HUES6 (cell line): Measurements from ENCODE around the gene BCAR3.

Experiments used
- H3K27ac ChIP-seq: 2 replicates; pipeline ENCODE4 v1.7.0; 2013; ENCODE audit warnings: low read depth, mild to moderate bottlenecking, low read length, inconsistent platforms
- H3K27me3 ChIP-seq: 2 replicates; pipeline ENCODE4 v1.6.1; 2013; ENCODE audit warnings: low read length; ENCODE audit not compliant: control insufficient read depth, insufficient read depth
- H3K36me3 ChIP-seq: 2 replicates; pipeline ENCODE4 v1.6.1; 2013; ENCODE audit warnings: low read length; ENCODE audit not compliant: control insufficient read depth, insufficient read depth
- H3K4me1 ChIP-seq: 2 replicates; pipeline ENCODE4 v1.6.1; 2013; ENCODE audit warnings: low read length; ENCODE audit not compliant: control insufficient read depth, insufficient read depth
- H3K4me3 ChIP-seq: 2 replicates; pipeline ENCODE4 v1.5.1; 2013; ENCODE audit warnings: low read depth, low read length
- H3K9ac ChIP-seq: one replicate; pipeline ENCODE4 v1.6.1; 2013; ENCODE audit warnings: mild to moderate bottlenecking, low read length
- H3K9me3 ChIP-seq: 2 replicates; pipeline ENCODE4 v1.6.1; 2013; ENCODE audit warnings: low read depth, low read length; ENCODE audit not compliant: control insufficient read depth, insufficient read depth

Gene BCAR3

GRCh38 chr1:93603106-93603505 lies 78.5 kb downstream of the BCAR3 start:
- no peak overlapping the region for H3K4me3 ChIP-seq
- peaks cover 22% of the 10 kb centered on the region for H3K4me1 ChIP-seq
- H3K27ac ChIP-seq: no peak overlapping the region
- H3K9me3 ChIP-seq: no peaks in the 10 kb centered on the region
- H3K9ac ChIP-seq: no peak overlapping the region
- no peaks in the 10 kb centered on the region for H3K36me3 ChIP-seq
- H3K27me3 ChIP-seq: no peaks in the 10 kb centered on the region

GRCh38 chr1:93602101-93602500 lies 79.5 kb downstream of the BCAR3 start:
- H3K4me1 ChIP-seq: peaks cover 25% of the 10 kb centered on the region
- H3K27me3 ChIP-seq: no peaks in the 10 kb centered on the region
- no peak overlapping the region for H3K9ac ChIP-seq
- no peak overlapping the region for H3K27ac ChIP-seq
- H3K9me3 ChIP-seq: no peaks in the 10 kb centered on the region
- H3K4me3 ChIP-seq: no peak overlapping the region
- H3K36me3 ChIP-seq: no peaks in the 10 kb centered on the region

- H3K9me3 ChIP-seq: no peaks in the 10 kb centered on the region
- peaks cover 29% of the 10 kb centered on the region for H3K4me1 ChIP-seq
- no peaks in the 10 kb centered on the region for H3K36me3 ChIP-seq
- no peak overlapping the region for H3K27ac ChIP-seq
- no peaks in the 10 kb centered on the region for H3K27me3 ChIP-seq
- H3K4me3 ChIP-seq: no peak overlapping the region
- no peak overlapping the region for H3K9ac ChIP-seq
These were observed 80.0 kb downstream of the BCAR3 start for GRCh38 chr1:93601686-93602085.

- H3K4me3 ChIP-seq: no peak overlapping the region
- H3K9me3 ChIP-seq: no peaks in the 10 kb centered on the region
- H3K27me3 ChIP-seq: no peaks in the 10 kb centered on the region
- H3K27ac ChIP-seq: no peak overlapping the region
- H3K9ac ChIP-seq: no peak overlapping the region
- peaks cover 39% of the 10 kb centered on the region for H3K4me1 ChIP-seq
- no peaks in the 10 kb centered on the region for H3K36me3 ChIP-seq
These were observed 81.0 kb downstream of the BCAR3 start for GRCh38 chr1:93600663-93601062.

DNA sequence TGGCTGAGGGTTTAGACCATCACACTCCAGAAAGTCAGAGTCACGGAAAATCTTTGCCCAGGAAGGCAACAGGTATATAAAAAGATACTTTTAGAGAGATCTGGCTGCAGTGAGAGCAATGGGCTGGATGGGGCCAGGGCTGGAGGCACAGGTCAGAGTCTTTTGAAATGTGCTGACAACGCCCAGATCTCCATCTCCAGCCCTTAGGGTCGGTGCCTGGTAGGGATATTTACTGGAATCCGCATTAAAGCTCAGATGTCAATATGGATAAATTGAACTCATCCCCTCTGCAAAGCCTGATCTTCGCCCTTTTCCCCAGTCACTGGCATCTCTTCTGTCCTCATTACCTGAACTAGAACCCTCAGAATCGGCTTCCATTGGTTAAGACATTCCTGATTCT lies 82.2 kb downstream of the BCAR3 start:
- no peak overlapping the region for H3K27ac ChIP-seq
- H3K9ac ChIP-seq: no peak overlapping the region
- no peaks in the 10 kb centered on the region for H3K27me3 ChIP-seq
- H3K4me1 ChIP-seq: peaks cover 47% of the 10 kb centered on the region
- no peak overlapping the region for H3K4me3 ChIP-seq
- no peaks in the 10 kb centered on the region for H3K9me3 ChIP-seq
- no peaks in the 10 kb centered on the region for H3K36me3 ChIP-seq

DNA sequence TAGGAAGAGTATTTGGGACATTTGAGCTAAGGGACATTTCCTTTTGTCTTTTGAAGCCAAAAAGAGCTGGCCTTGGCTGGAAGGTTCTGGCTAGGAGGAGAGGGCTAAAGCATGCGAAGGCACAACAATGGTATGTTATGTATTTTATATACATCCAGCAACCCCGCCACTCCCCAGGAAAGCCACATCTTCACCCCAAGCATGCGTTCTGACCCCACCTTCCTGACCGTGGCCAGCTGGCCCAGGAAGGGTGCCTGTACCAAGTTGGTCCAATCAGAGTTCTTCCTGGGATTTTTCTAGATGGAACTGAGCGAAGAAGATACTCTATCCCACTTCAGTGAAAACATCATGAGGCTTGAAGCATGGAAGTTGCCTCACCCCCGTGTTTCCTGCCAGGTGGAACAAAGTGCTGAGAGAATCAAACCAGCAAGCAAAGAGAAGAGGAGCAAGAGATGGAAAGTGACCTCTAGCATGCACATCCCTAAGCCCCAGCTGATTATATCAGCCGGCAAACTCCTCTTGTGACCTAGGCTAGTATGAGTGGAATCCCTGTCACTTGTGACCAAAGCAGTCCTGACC lies 82.7 kb downstream of the BCAR3 start:
- Histone ChIP-seq H3K4me1 (peaks cover 51% of the 10 kb centered on the region), H3K36me3 (no peaks in the 10 kb centered on the region), H3K27me3 (no peaks in the 10 kb centered on the region), H3K4me3 (no peak overlapping the region), H3K27ac (no peak overlapping the region), H3K9ac (peak overlapping the region; percentile 18), H3K9me3 (no peaks in the 10 kb centered on the region)

DNA sequence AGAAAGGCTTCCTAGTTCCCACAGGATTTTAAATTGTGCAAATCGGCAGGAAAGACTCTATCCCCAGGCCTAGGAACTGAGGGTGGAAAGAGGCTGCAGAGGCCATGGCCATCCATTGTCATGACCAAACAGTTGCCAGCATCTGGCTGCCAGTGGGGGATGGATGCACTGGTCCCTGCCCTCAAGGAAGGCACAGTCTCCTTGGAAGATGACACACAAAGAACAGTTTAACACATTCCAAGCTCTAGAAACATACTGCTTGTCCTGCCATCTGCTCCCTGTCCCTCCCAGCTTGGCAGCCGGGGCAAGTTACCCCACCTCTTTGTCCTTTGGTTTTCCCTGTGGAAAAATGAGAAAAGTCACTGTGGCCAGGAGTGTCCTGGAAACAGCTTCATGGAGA lies 83.2 kb downstream of the BCAR3 start:
- H3K9me3 ChIP-seq: no peaks in the 10 kb centered on the region
- no peak overlapping the region for H3K27ac ChIP-seq
- no peaks in the 10 kb centered on the region for H3K27me3 ChIP-seq
- H3K36me3 ChIP-seq: no peaks in the 10 kb centered on the region
- peak overlapping the region; percentile 18 for H3K9ac ChIP-seq
- H3K4me1 ChIP-seq: peaks cover 56% of the 10 kb centered on the region
- no peak overlapping the region for H3K4me3 ChIP-seq

DNA sequence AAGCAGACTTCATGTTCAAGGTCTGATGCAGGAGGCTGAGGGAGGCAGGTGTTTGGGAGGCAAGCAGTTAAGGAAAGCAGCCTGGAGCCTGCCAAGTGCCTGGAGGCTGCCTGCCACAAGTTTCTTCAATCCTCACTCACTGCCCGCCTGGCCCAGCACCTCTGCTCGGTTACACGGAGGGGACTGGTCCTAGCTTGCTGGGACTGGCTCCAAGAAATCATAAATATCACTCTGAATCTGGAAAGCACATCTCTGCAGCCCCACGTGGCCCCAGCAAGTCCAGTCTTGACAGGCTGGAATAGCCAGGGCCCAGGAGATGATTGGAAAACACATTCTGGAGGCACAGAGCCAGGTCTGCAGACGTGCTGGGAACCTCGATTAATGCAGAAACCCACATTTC lies 83.9 kb downstream of the BCAR3 start:
- no peaks in the 10 kb centered on the region for H3K36me3 ChIP-seq
- no peaks in the 10 kb centered on the region for H3K9me3 ChIP-seq
- H3K27ac ChIP-seq: no peak overlapping the region
- H3K9ac ChIP-seq: no peak overlapping the region
- peaks cover 56% of the 10 kb centered on the region for H3K4me1 ChIP-seq
- H3K27me3 ChIP-seq: no peaks in the 10 kb centered on the region
- H3K4me3 ChIP-seq: no peak overlapping the region

- H3K4me1 ChIP-seq: peaks cover 64% of the 10 kb centered on the region
- H3K4me3 ChIP-seq: no peak overlapping the region
- no peak overlapping the region for H3K9ac ChIP-seq
- no peak overlapping the region for H3K27ac ChIP-seq
- peaks cover 8% of the 10 kb centered on the region; the same call in 1 of the 2 replicates for H3K36me3 ChIP-seq
- no peaks in the 10 kb centered on the region for H3K9me3 ChIP-seq
- no peaks in the 10 kb centered on the region for H3K27me3 ChIP-seq
These were observed 85.1 kb downstream of the BCAR3 start for GRCh38 chr1:93596329-93597089.

- Histone ChIP-seq H3K27me3 (no peaks in the 10 kb centered on the region), H3K4me3 (no peak overlapping the region), H3K36me3 (peaks cover 9% of the 10 kb centered on the region; the same call in 1 of the 2 replicates), H3K9ac (no peak overlapping the region), H3K4me1 (peaks cover 65% of the 10 kb centered on the region), H3K9me3 (no peaks in the 10 kb centered on the region), H3K27ac (no peak overlapping the region)
These were observed 85.9 kb downstream of the BCAR3 start for GRCh38 chr1:93595743-93596142.

- no peak overlapping the region for H3K9ac ChIP-seq
- 0 out of 2 replicates have a peak overlapping the region, but pooled peaks have one; percentile 30 for H3K27ac ChIP-seq
- peaks cover 13% of the 10 kb centered on the region; the same call in 1 of the 2 replicates for H3K36me3 ChIP-seq
- peaks cover 61% of the 10 kb centered on the region for H3K4me1 ChIP-seq
- no peak overlapping the region for H3K4me3 ChIP-seq
- H3K27me3 ChIP-seq: no peaks in the 10 kb centered on the region
- no peaks in the 10 kb centered on the region for H3K9me3 ChIP-seq
These were observed 86.4 kb downstream of the BCAR3 start for GRCh38 chr1:93595266-93595665.
